GM06990 (cell line): ENCODE results near the gene ABHD14A.

ENCODE experiments used
- DNase-seq: peaks from one replicate; pipeline ENCODE4 v3.0.0-alpha.2; 2011; ENCODE audit not compliant: insufficient read length; ENCODE audit errors: extremely low read depth
- H3K27me3 ChIP-seq: replicated peaks from 2 replicates; pipeline ENCODE4 v1.6.0; 2011; ENCODE audit warnings: low read length; ENCODE audit not compliant: control insufficient read depth, insufficient read depth
- H3K36me3 ChIP-seq: 2 replicates; pipeline ENCODE4 v1.5.1; 2011; ENCODE audit warnings: low read length; ENCODE audit not compliant: control insufficient read depth, insufficient read depth
- H3K4me3 ChIP-seq: replicated peaks from 2 replicates; pipeline ENCODE4 v1.5.1; 2011; ENCODE audit warnings: low read depth, mild to moderate bottlenecking, control low read depth, low read length
- TF ChIP-seq, protein P1 (sequence below): IDR thresholded peaks from 2 replicates; pipeline ENCODE4 v1.5.1; 2011; ENCODE audit warnings: low read length, control low read depth, mild to moderate bottlenecking, inconsistent platforms; ENCODE audit not compliant: insufficient read depth, poor library complexity, severe bottlenecking

ABHD14A gene

DNA sequence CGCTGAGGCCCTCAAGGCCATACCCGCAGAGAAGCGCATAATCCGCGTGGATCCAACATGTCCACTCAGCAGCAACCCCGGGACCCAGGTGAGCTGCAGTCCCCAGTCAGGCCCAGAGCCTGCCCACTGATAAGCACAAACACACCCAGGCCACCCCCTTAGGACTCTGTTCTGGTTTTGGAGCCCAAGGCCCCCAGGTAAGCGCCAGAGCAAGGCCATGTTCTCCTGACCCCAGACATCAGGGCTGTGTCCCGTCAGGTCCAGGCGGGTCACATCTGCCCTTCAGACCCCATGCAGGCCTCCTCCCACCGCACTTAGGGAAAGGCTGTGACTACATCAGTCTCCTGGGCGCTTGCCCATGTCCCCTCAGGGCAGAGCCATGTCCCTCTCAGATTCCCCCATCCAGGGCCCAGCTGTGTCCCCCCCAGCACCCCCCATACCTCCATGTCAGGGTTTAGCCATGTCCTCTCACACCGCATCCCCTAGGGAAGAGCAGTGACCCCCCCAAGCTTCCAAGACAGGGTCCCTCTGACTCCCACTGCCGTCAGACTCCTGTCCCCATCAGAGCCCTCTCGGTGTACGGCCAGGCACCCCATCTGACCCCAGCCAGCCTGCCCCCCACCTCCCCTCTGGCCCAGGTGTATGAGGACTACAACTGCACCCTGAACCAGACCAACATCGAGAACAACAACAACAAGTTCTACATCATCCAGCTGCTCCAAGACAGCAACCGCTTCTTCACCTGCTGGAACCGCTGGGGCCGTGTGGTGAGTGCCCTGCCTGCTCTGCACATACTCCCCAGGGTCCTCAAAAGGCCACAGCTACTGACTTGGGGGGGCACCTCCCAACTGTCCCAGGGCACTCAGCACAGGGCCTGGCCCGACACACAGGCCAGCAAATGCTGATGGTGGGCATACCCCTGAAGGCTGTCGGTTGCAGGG lies 31.1 kb upstream of the ABHD14A start:
- TF ChIP-seq, protein P1, sequence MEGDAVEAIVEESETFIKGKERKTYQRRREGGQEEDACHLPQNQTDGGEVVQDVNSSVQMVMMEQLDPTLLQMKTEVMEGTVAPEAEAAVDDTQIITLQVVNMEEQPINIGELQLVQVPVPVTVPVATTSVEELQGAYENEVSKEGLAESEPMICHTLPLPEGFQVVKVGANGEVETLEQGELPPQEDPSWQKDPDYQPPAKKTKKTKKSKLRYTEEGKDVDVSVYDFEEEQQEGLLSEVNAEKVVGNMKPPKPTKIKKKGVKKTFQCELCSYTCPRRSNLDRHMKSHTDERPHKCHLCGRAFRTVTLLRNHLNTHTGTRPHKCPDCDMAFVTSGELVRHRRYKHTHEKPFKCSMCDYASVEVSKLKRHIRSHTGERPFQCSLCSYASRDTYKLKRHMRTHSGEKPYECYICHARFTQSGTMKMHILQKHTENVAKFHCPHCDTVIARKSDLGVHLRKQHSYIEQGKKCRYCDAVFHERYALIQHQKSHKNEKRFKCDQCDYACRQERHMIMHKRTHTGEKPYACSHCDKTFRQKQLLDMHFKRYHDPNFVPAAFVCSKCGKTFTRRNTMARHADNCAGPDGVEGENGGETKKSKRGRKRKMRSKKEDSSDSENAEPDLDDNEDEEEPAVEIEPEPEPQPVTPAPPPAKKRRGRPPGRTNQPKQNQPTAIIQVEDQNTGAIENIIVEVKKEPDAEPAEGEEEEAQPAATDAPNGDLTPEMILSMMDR, result no peak
- peaks cover 18% of the 10 kb centered on the region for H3K36me3 ChIP-seq
- H3K27me3 ChIP-seq, result no peaks in the 10 kb centered on the region
- peak overlapping the region; percentile 81 for H3K4me3 ChIP-seq
- DNase-seq, result no peak

DNA sequence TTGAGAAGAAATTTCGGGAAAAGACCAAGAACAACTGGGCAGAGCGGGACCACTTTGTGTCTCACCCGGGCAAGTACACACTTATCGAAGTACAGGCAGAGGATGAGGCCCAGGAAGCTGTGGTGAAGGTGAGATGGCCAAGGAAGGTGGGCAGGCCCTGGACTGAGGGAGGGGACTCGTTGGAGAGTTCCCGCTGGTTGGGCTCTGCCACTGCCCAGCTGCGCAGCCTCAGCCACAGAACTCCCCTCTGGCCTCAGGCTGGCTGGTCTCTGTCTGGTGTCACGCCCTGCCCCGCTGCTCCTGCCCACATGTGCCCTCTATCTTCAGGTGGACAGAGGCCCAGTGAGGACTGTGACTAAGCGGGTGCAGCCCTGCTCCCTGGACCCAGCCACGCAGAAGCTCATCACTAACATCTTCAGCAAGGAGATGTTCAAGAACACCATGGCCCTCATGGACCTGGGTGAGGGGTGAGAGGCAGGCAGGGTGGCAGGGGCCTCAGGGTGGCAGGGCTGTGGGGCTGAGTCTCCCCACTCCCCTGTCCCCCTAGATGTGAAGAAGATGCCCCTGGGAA lies 30.3 kb upstream of the ABHD14A start:
- H3K4me3 ChIP-seq, result no peak overlapping the region
- H3K27me3 ChIP-seq, result no peaks in the 10 kb centered on the region
- no peak for DNase-seq
- H3K36me3 ChIP-seq, result peaks cover 17% of the 10 kb centered on the region
- TF ChIP-seq, protein P1, result no peak

- DNase-seq, result no peak
- no peak overlapping the region for H3K4me3 ChIP-seq
- H3K36me3 ChIP-seq, result peaks cover 17% of the 10 kb centered on the region
- TF ChIP-seq, protein P1, result no peak
- no peaks in the 10 kb centered on the region for H3K27me3 ChIP-seq
Observed at GRCh38 chr3:51945031-51945840, 29.6 kb upstream of the ABHD14A start.

- no peak for DNase-seq
- no peaks in the 10 kb centered on the region for H3K27me3 ChIP-seq
- TF ChIP-seq, protein P1, result no peak
- H3K4me3 ChIP-seq, result no peak overlapping the region
- peaks cover 17% of the 10 kb centered on the region for H3K36me3 ChIP-seq
Observed at GRCh38 chr3:51945926-51946705, 28.7 kb upstream of the ABHD14A start.

- DNase-seq, result no peak
- Histone ChIP-seq H3K4me3 (no peak overlapping the region), H3K36me3 (peaks cover 17% of the 10 kb centered on the region), H3K27me3 (no peaks in the 10 kb centered on the region)
- TF ChIP-seq, protein P1, result no peak
Observed at GRCh38 chr3:51946796-51947195, 28.1 kb upstream of the ABHD14A start.
